Measurements from ENCODE around the gene KMT5B. TPM values are rescaled to one million over a fixed set of nuclear protein-coding genes. Genes with fewer than 3 reads are reported as not detected.

Gene KMT5B
- polyA plus RNA-seq, 1 experiment, result 17.2 TPM

DNA sequence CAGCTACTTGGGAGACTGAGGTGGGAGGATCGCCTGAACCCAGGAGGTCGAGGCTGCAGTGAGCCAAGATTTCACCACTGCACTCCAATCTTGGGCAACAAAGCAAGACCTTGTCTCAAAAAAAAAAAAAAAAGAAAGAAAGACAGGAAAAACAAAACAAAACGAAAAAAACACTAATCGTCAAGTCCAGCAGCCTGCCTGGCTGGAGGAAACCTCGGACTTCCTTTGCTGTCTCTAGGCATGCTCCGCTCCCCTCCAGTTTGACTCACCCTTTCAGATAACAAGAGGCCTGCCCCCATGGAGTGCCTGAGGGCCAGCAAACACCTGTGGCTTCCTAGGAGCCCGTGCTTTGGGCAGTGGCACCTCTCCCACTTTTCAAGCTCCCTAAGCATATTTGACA, 63.1 kb downstream of the KMT5B start:
- TF ChIP-seq CTCF (IDR thresholded peaks at IDR 0.05; ENCODE audit: low read depth, low read length), result no peak
- Histone ChIP-seq H3K4me3 (ENCODE audit: low read depth, low read length) (no peak overlapping the region), H3K27me3 (ENCODE audit: control insufficient read depth, insufficient read depth, low read length) (no peaks in the 10 kb centered on the region), H3K27ac (ENCODE audit: low read depth, low read length) (no peak overlapping the region), H3K9me3 (ENCODE audit: control insufficient read depth, insufficient read depth, low read length) (no peaks in the 10 kb centered on the region)
- ChIA-PET POLR2A (no interaction called here), CTCF (no interaction called here)
- DNase-seq (ENCODE audit: low read depth, low spot score), result no peak

GRCh38 chr11:68149417-68149816, 63.7 kb downstream of the KMT5B start:
- Histone ChIP-seq H3K27me3 (ENCODE audit: control insufficient read depth, insufficient read depth, low read length) (no peaks in the 10 kb centered on the region), H3K4me3 (ENCODE audit: low read depth, low read length) (no peak overlapping the region), H3K9me3 (ENCODE audit: control insufficient read depth, insufficient read depth, low read length) (no peaks in the 10 kb centered on the region), H3K27ac (ENCODE audit: low read depth, low read length) (no peak overlapping the region)
- ChIA-PET POLR2A (interaction anchor here (0.6 kb wide), 1 partner anchor 43 kb away, joined by 4 read pairs; no protein-coding TSS in a partner anchor), CTCF (no interaction called here)
- DNase-seq (ENCODE audit: low read depth, low spot score), result no peak
- no peak for TF ChIP-seq CTCF (IDR thresholded peaks at IDR 0.05; ENCODE audit: low read depth, low read length)

GRCh38 chr11:68148879-68149278, 64.2 kb downstream of the KMT5B start:
- no peak overlapping the region for H3K27ac ChIP-seq (ENCODE audit: low read depth, low read length)
- no peak for DNase-seq (ENCODE audit: low read depth, low spot score)
- ChIA-PET POLR2A (no interaction called here), CTCF (no interaction called here)
- H3K4me3 ChIP-seq (ENCODE audit: low read depth, low read length), result no peak overlapping the region
- no peak for TF ChIP-seq CTCF (IDR thresholded peaks at IDR 0.05; ENCODE audit: low read depth, low read length)
- H3K27me3 ChIP-seq (ENCODE audit: control insufficient read depth, insufficient read depth, low read length), result no peaks in the 10 kb centered on the region
- no peaks in the 10 kb centered on the region for H3K9me3 ChIP-seq (ENCODE audit: control insufficient read depth, insufficient read depth, low read length)

GRCh38 chr11:68148071-68148805, 64.9 kb downstream of the KMT5B start:
- CTCF ChIA-PET, result no interaction called here
- POLR2A ChIA-PET, result no interaction called here
- Histone ChIP-seq H3K27ac (ENCODE audit: low read depth, low read length) (no peak overlapping the region), H3K4me3 (ENCODE audit: low read depth, low read length) (no peak overlapping the region), H3K27me3 (ENCODE audit: control insufficient read depth, insufficient read depth, low read length) (no peaks in the 10 kb centered on the region), H3K9me3 (ENCODE audit: control insufficient read depth, insufficient read depth, low read length) (no peaks in the 10 kb centered on the region)
- TF ChIP-seq CTCF (IDR thresholded peaks at IDR 0.05; ENCODE audit: low read depth, low read length), result no peak
- no peak for DNase-seq (ENCODE audit: low read depth, low spot score)

DNA sequence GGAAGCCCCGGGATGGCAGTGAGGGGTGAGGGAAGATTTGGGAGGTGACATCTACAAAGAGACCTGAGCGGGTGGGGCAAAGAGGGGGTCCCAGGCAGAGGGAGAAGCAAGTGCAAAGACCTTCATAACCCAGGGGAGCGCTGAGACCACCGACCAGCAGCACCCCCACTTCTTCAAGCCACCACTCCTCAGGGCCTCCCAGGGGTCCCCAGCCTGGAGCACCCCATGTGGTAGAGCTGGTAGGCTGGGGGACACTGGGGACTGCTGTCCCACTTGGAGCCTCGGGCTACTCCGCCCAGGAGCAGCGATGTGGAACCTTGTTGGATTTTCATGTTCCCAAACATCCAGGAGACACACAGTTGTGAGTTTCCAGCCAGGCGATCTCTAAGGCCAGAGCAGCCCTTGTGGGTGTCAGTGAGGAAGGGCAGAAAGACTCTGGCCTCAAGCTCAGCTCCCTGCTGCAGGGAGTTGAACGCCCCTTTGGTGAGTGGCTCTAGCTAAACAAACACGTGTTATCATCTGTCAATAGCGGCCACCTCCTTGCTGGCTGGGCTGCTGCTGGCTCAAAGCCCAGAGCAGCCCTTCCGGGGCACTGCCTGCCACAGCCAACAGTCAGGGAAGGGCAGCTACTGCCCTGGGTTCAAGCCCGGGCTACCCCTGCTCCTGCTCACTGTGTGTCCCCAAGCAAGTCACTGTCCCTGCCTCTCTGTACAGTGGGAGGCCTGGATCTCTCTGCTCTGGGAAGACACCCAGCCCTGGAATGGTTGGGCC, 66.2 kb downstream of the KMT5B start:
- DNase-seq (ENCODE audit: low read depth, low spot score), result no peak
- no peak for TF ChIP-seq CTCF (IDR thresholded peaks at IDR 0.05; ENCODE audit: low read depth, low read length)
- H3K9me3 ChIP-seq (ENCODE audit: control insufficient read depth, insufficient read depth, low read length), result no peaks in the 10 kb centered on the region; the same call in 1 of the 2 replicates
- ChIA-PET POLR2A (interaction anchor here (1.5 kb wide), 1 partner anchor 28 kb away, joined by 3 read pairs; no protein-coding TSS in a partner anchor), CTCF (interaction anchor here (0.5 kb wide), 1 partner anchor 303 kb away, joined by 3 read pairs; no protein-coding TSS in a partner anchor)
- no peak overlapping the region for H3K4me3 ChIP-seq (ENCODE audit: low read depth, low read length)
- no peaks in the 10 kb centered on the region for H3K27me3 ChIP-seq (ENCODE audit: control insufficient read depth, insufficient read depth, low read length)
- H3K27ac ChIP-seq (ENCODE audit: low read depth, low read length), result no peak overlapping the region

All from AG04450 (cell line).